PC-3 (cell line): ENCODE results near the gene VTN. TPM values are rescaled to one million over a fixed set of nuclear protein-coding genes. Genes with fewer than 3 reads are reported as not detected.

Experiments
- ATAC-seq: fragments of 200-7000 bp; cut with Tn5 transposase; 2 replicates; pipeline ENCODE4 v1.9.1; 2020; ENCODE audit warnings: mild to moderate bottlenecking, moderate library complexity
- BruUV-seq: library from RNA; stranded (reverse); fragments of 400-500 nt; replicated peaks from 2 replicates; lab custom pipeline; 2021; lab: Mats Ljungman, UMichigan
- CTCF ChIA-PET: fragments of 300-600 bp; sonication (Branson Sonifier 250); formaldehyde crosslinking; loops from one replicate; lab custom pipeline; 2022; ENCODE audit warnings: antibody characterized with exemption; lab: Charles Lee
- POLR2A ChIA-PET: fragments of 300-600 bp; sonication (Branson Sonifier 250); formaldehyde crosslinking; loops from one replicate; lab custom pipeline; 2022; ENCODE audit warnings: antibody characterized with exemption; ENCODE audit not compliant: unreplicated experiment; lab: Charles Lee
- DNase-seq: peaks from one replicate; pipeline ENCODE4 v3.0.0-alpha.2; 2015
- H2AFZ ChIP-seq: fragments of 300-600 bp; sonication (generic); 2 replicates; pipeline ENCODE4 v1.6.0; 2016; ENCODE audit warnings: antibody characterized with exemption, low read length
- H3F3A ChIP-seq: fragments of 300-600 bp; sonication (generic); one replicate; pipeline ENCODE4 v1.6.0; 2017; ENCODE audit warnings: antibody characterized with exemption, low read length, control low read depth, mild to moderate bottlenecking; ENCODE audit not compliant: unreplicated experiment
- H3K27ac ChIP-seq: fragments of 300-600 bp; sonication (generic); 2 replicates; pipeline ENCODE4 v1.5.1; 2016; ENCODE audit warnings: mild to moderate bottlenecking, low read length
- H3K27me3 ChIP-seq: fragments of 300-600 bp; sonication (generic); 2 replicates; pipeline ENCODE4 v1.6.1; 2016; ENCODE audit warnings: low read length, mixed read lengths
- H3K36me3 ChIP-seq: fragments of 300-600 bp; sonication (generic); 2 replicates; pipeline ENCODE4 v1.6.1; 2016; ENCODE audit warnings: low read depth, mixed run types, low read length, mixed read lengths
- H3K4me1 ChIP-seq: fragments of 300-600 bp; sonication (generic); 2 replicates; pipeline ENCODE4 v1.5.1; 2016; ENCODE audit warnings: low read length; ENCODE audit not compliant: insufficient read depth
- H3K4me2 ChIP-seq: fragments of 300-600 bp; sonication (generic); 2 replicates; pipeline ENCODE4 v1.6.0; 2016; ENCODE audit warnings: low read length
- H3K4me3 ChIP-seq: fragments of 300-600 bp; sonication (generic); 2 replicates; pipeline ENCODE4 v1.5.1; 2016; ENCODE audit warnings: mild to moderate bottlenecking, low read length, mixed read lengths
- H3K79me2 ChIP-seq: fragments of 300-600 bp; sonication (generic); 2 replicates; pipeline ENCODE4 v1.6.1; 2017; ENCODE audit warnings: low read length, mixed read lengths
- H3K9ac ChIP-seq: fragments of 300-600 bp; sonication (generic); 2 replicates; pipeline ENCODE4 v1.6.0; 2016; ENCODE audit warnings: mild to moderate bottlenecking, low read length
- H3K9me2 ChIP-seq: fragments of 300-600 bp; sonication (generic); replicated peaks from 2 replicates; pipeline ENCODE4 v1.6.1; 2016; ENCODE audit warnings: mixed run types, low read length, mixed read lengths
- H3K9me3 ChIP-seq: fragments of 300-600 bp; sonication (generic); 2 replicates; pipeline ENCODE4 v1.6.1; 2016; ENCODE audit warnings: low read length, mixed read lengths
- H4K20me1 ChIP-seq: fragments of 300-600 bp; sonication (generic); 2 replicates; pipeline ENCODE4 v1.6.1; 2016; ENCODE audit warnings: low read length, mixed read lengths
- CTCF ChIP-seq: fragments of 300-600 bp; sonication (generic); conservative IDR thresholded peaks from 2 replicates; pipeline ENCODE4 v1.5.1; 2017; ENCODE audit warnings: antibody characterized with exemption, low read depth, mild to moderate bottlenecking, low read length
- EZH2 ChIP-seq: fragments of 300-600 bp; sonication (generic); IDR thresholded peaks from one replicate; pipeline ENCODE4 v1.6.1; 2017; ENCODE audit warnings: antibody characterized with exemption, mild to moderate bottlenecking, low read length; ENCODE audit not compliant: unreplicated experiment
- EZH2phosphoT487 ChIP-seq: fragments of 300-600 bp; sonication (generic); IDR thresholded peaks from 2 replicates; pipeline ENCODE4 v1.6.1; 2018; ENCODE audit warnings: mild to moderate bottlenecking, antibody characterized with exemption, low read length, borderline replicate concordance
- intact Hi-C: fragments of 100-400 bp; cut with micrococcal nuclease; formaldehyde crosslinking; loops from 2 replicates; pipeline ENCODE4 v1.9.0; 2023
- total RNA-seq: library from RNA; depleted of rRNA; stranded (reverse); fragments of >200 nt; gene quantifications from 2 replicates; pipeline ENCODE4 v1.2.3, GENCODE V29; 2014

VTN gene
- total RNA-seq, 1 experiment from 2014 or later, result not detected

GRCh38 chr17:28330671-28331070 is 39.4 kb downstream of the VTN start:
- ChIA-PET POLR2A (no interaction called here), CTCF (no interaction called here)
- H3K9ac ChIP-seq, result no peak overlapping the region
- DNase-seq (no peak), ATAC-seq (no peak)
- no peaks in the 10 kb centered on the region for H4K20me1 ChIP-seq
- peaks cover 25% of the 10 kb centered on the region for H3K79me2 ChIP-seq
- H3K4me1 ChIP-seq, result peaks cover 32% of the 10 kb centered on the region
- no peak overlapping the region for H3K4me2 ChIP-seq
- H3K9me3 ChIP-seq, result no peaks in the 10 kb centered on the region
- H2AFZ ChIP-seq, result no peak overlapping the region
- H3K4me3 ChIP-seq, result no peak overlapping the region
- H3K9me2 ChIP-seq, result no peaks in the 10 kb centered on the region
- intact Hi-C loops, result no loop called here
- BruUV-seq, result no TSS peak
- peaks cover 3% of the 10 kb centered on the region for H3F3A ChIP-seq
- H3K36me3 ChIP-seq, result peaks cover 13% of the 10 kb centered on the region
- no peak overlapping the region for H3K27ac ChIP-seq
- TF ChIP-seq EZH2phosphoT487, result no peak
- TF ChIP-seq EZH2, result no peak
- no peak for TF ChIP-seq CTCF
- H3K27me3 ChIP-seq, result no peaks in the 10 kb centered on the region

GRCh38 chr17:28328325-28328724 is 41.8 kb downstream of the VTN start:
- Histone ChIP-seq H3K9me3 (no peaks in the 10 kb centered on the region), H3K79me2 (peaks cover 28% of the 10 kb centered on the region), H3K9me2 (no peaks in the 10 kb centered on the region), H3K4me1 (peaks cover 42% of the 10 kb centered on the region), H3K4me2 (no peak overlapping the region), H3K36me3 (peaks cover 13% of the 10 kb centered on the region), H3K9ac (no peak overlapping the region), H3F3A (peaks cover 4% of the 10 kb centered on the region), H3K27me3 (no peaks in the 10 kb centered on the region), H2AFZ (no peak overlapping the region), H4K20me1 (no peaks in the 10 kb centered on the region), H3K4me3 (no peak overlapping the region), H3K27ac (no peak overlapping the region)
- DNase-seq, result no peak
- POLR2A ChIA-PET, result no interaction called here
- CTCF ChIA-PET, result interaction anchor here (0.6 kb wide), 1 partner anchor 112 kb away, joined by 4 read pairs; no protein-coding TSS in a partner anchor
- no TSS peak for BruUV-seq
- TF ChIP-seq CTCF (no peak), EZH2 (no peak), EZH2phosphoT487 (no peak)
- ATAC-seq, result no peak
- intact Hi-C loops, result loop anchor here (5.0 kb wide), 1 partner anchor 96 kb away; no protein-coding TSS in a partner anchor

GRCh38 chr17:28327709-28328108 is 42.4 kb downstream of the VTN start:
- Histone ChIP-seq H3K36me3 (peaks cover 13% of the 10 kb centered on the region), H3K9me2 (no peaks in the 10 kb centered on the region), H3K79me2 (peaks cover 31% of the 10 kb centered on the region), H2AFZ (no peak overlapping the region), H3K27ac (peak overlapping the region; percentile 94), H3K4me1 (peaks cover 47% of the 10 kb centered on the region), H3K4me3 (no peak overlapping the region; the same call in 1 of the 2 replicates), H3K4me2 (peak overlapping the region; percentile 75), H3K9me3 (no peaks in the 10 kb centered on the region), H3K9ac (no peak overlapping the region), H3F3A (peaks cover 4% of the 10 kb centered on the region), H3K27me3 (no peaks in the 10 kb centered on the region), H4K20me1 (no peaks in the 10 kb centered on the region)
- no TSS peak for BruUV-seq
- TF ChIP-seq EZH2phosphoT487, result no peak
- peak; percentile 41; the same call in 1 of the 2 replicates for TF ChIP-seq CTCF
- TF ChIP-seq EZH2, result no peak
- ChIA-PET CTCF (no interaction called here), POLR2A (no interaction called here)
- DNase-seq (peak; percentile 36), ATAC-seq (peak; percentile 74)
- intact Hi-C loops, result loop anchor here (5.0 kb wide), 1 partner anchor 95 kb away; no protein-coding TSS in a partner anchor
